PC-9 (cell line): ENCODE results near the gene JAK1. TPM values are rescaled to one million over a fixed set of nuclear protein-coding genes. Genes with fewer than 3 reads are reported as not detected.

Source experiments
- BruUV-seq: library from RNA; stranded (reverse); fragments of 400-500 nt; replicated peaks from 2 replicates; lab custom pipeline; 2021; lab: Mats Ljungman, UMichigan
- CTCF ChIA-PET: fragments of 300-600 bp; sonication (Branson Sonifier 250); formaldehyde crosslinking; loops from one replicate; lab custom pipeline; 2022; ENCODE audit warnings: antibody characterized with exemption; lab: Charles Lee
- POLR2A ChIA-PET: fragments of 300-600 bp; sonication (Branson Sonifier 250); formaldehyde crosslinking; loops from one replicate; lab custom pipeline; 2022; ENCODE audit warnings: antibody characterized with exemption; ENCODE audit not compliant: unreplicated experiment; lab: Charles Lee
- DNase-seq, 2 experiments: peaks; one replicate each; pipeline versions ENCODE4 v3.0.0 to v3.0.0-alpha.2; 2015 to 2022; ENCODE audit warnings: mixed read lengths in 1 of 2
- H2AFZ ChIP-seq: fragments of 200-600 bp; sonication (generic); 2 replicates; pipeline ENCODE4 v1.8.1; 2017; ENCODE audit warnings: antibody characterized with exemption
- H3F3A ChIP-seq: fragments of 200-600 bp; sonication (generic); 2 replicates; pipeline ENCODE4 v1.8.1; 2017; ENCODE audit warnings: antibody characterized with exemption, mild to moderate bottlenecking, low read depth; ENCODE audit not compliant: insufficient read depth
- H3K27ac ChIP-seq: fragments of 200-600 bp; sonication (generic); 2 replicates; pipeline ENCODE4 v1.6.1; 2016; ENCODE audit warnings: mixed run types
- H3K27me3 ChIP-seq: fragments of 200-600 bp; sonication (generic); 2 replicates; pipeline ENCODE4 v1.6.1; 2016; ENCODE audit warnings: low read depth, mixed run types; ENCODE audit not compliant: insufficient read depth
- H3K36me3 ChIP-seq: fragments of 200-600 bp; sonication (generic); 2 replicates; pipeline ENCODE4 v1.6.1; 2016; ENCODE audit warnings: low read depth, mixed run types
- H3K4me1 ChIP-seq: fragments of 200-600 bp; sonication (generic); replicated peaks from 2 replicates; pipeline ENCODE4 v1.6.1; 2016; ENCODE audit warnings: mixed run types; ENCODE audit not compliant: insufficient read depth
- H3K4me2 ChIP-seq: fragments of 200-600 bp; sonication (generic); 2 replicates; pipeline ENCODE4 v1.6.1; 2017; ENCODE audit warnings: mixed run types
- H3K4me3 ChIP-seq: fragments of 200-600 bp; sonication (generic); 2 replicates; pipeline ENCODE4 v1.6.1; 2016; ENCODE audit warnings: mixed run types
- H3K79me2 ChIP-seq: fragments of 200-600 bp; sonication (generic); 2 replicates; pipeline ENCODE4 v1.6.1; 2017; ENCODE audit warnings: low read depth, mixed run types
- H3K9me2 ChIP-seq: fragments of 200-600 bp; sonication (generic); 2 replicates; pipeline ENCODE4 v1.8.1; 2017; ENCODE audit warnings: mild to moderate bottlenecking; ENCODE audit not compliant: insufficient read depth
- H3K9me3 ChIP-seq: fragments of 200-600 bp; sonication (generic); 2 replicates; pipeline ENCODE4 v1.8.1; 2016; ENCODE audit warnings: low read depth; ENCODE audit not compliant: insufficient read depth
- H4K20me1 ChIP-seq: fragments of 200-600 bp; sonication (generic); 2 replicates; pipeline ENCODE4 v1.8.1; 2017; ENCODE audit not compliant: insufficient read depth
- EZH2 ChIP-seq: fragments of 200-600 bp; sonication (generic); IDR thresholded peaks from 2 replicates; pipeline ENCODE4 v1.8.0; 2017; ENCODE audit warnings: antibody characterized with exemption, low read depth
- intact Hi-C: fragments of 100-400 bp; cut with micrococcal nuclease; formaldehyde crosslinking; loops from one replicate; pipeline ENCODE4 v1.10.0; 2022; ENCODE audit not compliant: unreplicated experiment
- total RNA-seq: library from RNA; stranded (reverse); gene quantifications from 2 replicates; pipeline ENCODE4 v1.2.3, GENCODE V29; 2021
- TF ChIP-seq, protein P1 (sequence below): fragments of 200-600 bp; sonication (generic); conservative IDR thresholded peaks from 2 replicates; pipeline ENCODE4 v1.6.1; 2017; ENCODE audit warnings: mixed run types, antibody characterized with exemption, mild to moderate bottlenecking, moderate library complexity

JAK1 gene
- total RNA-seq, 1 experiment from 2014 or later: 88.5 TPM

DNA sequence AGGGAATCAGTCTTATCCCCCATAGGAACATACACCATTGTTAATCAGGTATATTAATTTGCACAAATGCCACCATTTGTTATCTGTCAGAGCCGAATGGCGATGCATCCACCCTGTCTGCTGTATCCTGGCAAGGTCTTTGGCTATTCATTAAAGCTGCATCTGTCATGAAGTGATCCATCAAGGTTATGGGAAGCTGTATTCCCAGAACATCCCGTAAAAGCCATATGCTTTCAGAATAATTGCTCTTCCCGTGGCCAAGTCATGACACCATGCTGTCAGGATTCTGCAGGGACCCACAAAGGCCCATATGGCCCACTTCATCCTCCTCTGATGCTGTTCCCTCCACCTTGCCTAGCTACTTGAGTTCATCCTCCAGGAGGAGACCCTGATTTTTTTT lies 117.5 kb downstream of the JAK1 start:
- Histone ChIP-seq H4K20me1 (no peaks in the 10 kb centered on the region), H3K9me2 (no peaks in the 10 kb centered on the region), H3K4me2 (no peak overlapping the region), H3K4me1 (no peaks in the 10 kb centered on the region), H3K79me2 (no peaks in the 10 kb centered on the region), H3K36me3 (no peaks in the 10 kb centered on the region; the same call in 1 of the 2 replicates), H2AFZ (no peak overlapping the region), H3F3A (no peaks in the 10 kb centered on the region), H3K27ac (no peak overlapping the region), H3K4me3 (no peak overlapping the region), H3K9me3 (no peaks in the 10 kb centered on the region), H3K27me3 (no peaks in the 10 kb centered on the region)
- no TSS peak for BruUV-seq
- POLR2A ChIA-PET: no interaction called here
- intact Hi-C loops: no loop called here
- CTCF ChIA-PET: no interaction called here
- no peak for TF ChIP-seq EZH2
- TF ChIP-seq, protein P1, sequence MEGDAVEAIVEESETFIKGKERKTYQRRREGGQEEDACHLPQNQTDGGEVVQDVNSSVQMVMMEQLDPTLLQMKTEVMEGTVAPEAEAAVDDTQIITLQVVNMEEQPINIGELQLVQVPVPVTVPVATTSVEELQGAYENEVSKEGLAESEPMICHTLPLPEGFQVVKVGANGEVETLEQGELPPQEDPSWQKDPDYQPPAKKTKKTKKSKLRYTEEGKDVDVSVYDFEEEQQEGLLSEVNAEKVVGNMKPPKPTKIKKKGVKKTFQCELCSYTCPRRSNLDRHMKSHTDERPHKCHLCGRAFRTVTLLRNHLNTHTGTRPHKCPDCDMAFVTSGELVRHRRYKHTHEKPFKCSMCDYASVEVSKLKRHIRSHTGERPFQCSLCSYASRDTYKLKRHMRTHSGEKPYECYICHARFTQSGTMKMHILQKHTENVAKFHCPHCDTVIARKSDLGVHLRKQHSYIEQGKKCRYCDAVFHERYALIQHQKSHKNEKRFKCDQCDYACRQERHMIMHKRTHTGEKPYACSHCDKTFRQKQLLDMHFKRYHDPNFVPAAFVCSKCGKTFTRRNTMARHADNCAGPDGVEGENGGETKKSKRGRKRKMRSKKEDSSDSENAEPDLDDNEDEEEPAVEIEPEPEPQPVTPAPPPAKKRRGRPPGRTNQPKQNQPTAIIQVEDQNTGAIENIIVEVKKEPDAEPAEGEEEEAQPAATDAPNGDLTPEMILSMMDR: no peak
- DNase-seq: no peak

DNA sequence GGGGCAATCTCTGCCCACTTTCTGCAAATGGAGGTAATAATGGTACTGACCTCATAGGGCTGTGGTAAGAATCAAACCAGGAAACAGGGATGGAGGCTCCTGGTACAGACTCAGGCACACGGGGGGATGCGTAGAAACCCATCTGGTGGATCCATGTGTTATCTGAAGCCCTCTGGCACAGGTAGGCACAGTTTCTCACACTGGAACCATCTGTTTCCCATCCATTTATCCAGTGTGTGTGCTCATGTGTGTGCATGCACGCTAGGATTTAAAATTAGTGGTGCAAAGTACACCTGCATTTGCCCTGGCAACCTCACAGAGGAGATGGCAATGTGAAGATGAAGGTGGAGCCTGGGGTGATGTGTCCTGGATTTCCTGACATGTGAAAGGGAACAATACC lies 118.2 kb downstream of the JAK1 start:
- DNase-seq: no peak
- intact Hi-C loops: no loop called here
- ChIA-PET POLR2A (no interaction called here), CTCF (no interaction called here)
- H3K4me1 ChIP-seq: no peaks in the 10 kb centered on the region
- H3K9me2 ChIP-seq: no peaks in the 10 kb centered on the region
- no peak overlapping the region for H3K4me3 ChIP-seq
- no peak overlapping the region for H3K27ac ChIP-seq
- no peaks in the 10 kb centered on the region for H3K79me2 ChIP-seq
- no peaks in the 10 kb centered on the region for H4K20me1 ChIP-seq
- TF ChIP-seq, protein P1: no peak
- TF ChIP-seq EZH2: no peak
- no peaks in the 10 kb centered on the region for H3F3A ChIP-seq
- no peak overlapping the region for H3K4me2 ChIP-seq
- H3K27me3 ChIP-seq: no peaks in the 10 kb centered on the region
- no TSS peak for BruUV-seq
- H2AFZ ChIP-seq: no peak overlapping the region
- no peaks in the 10 kb centered on the region for H3K9me3 ChIP-seq
- no peaks in the 10 kb centered on the region; the same call in 1 of the 2 replicates for H3K36me3 ChIP-seq

DNA sequence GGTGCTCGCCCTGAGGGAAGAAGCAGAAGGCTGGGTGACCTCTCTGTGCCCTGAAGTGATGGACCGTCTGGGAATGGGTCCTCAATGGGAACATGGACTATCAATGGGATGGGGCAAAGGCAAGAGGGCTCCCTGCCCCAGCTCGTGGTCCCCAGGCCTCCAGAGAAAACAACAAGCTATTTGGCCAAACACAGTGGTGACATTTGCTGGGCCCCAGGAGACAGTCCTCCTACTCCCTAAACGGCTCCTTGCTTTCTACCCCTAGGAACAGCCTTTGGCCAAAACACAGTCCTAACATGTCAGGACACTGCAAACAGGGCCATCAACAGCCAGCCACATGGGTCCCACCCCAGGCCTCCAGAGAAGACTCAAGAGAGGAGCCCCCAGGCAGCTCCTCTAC lies 118.7 kb downstream of the JAK1 start:
- Histone ChIP-seq H3K4me1 (no peaks in the 10 kb centered on the region), H3K27me3 (no peaks in the 10 kb centered on the region), H3K9me2 (no peaks in the 10 kb centered on the region), H3K4me3 (no peak overlapping the region), H3F3A (no peaks in the 10 kb centered on the region), H3K79me2 (no peaks in the 10 kb centered on the region), H3K27ac (no peak overlapping the region), H4K20me1 (no peaks in the 10 kb centered on the region), H2AFZ (no peak overlapping the region), H3K4me2 (no peak overlapping the region), H3K9me3 (no peaks in the 10 kb centered on the region), H3K36me3 (no peaks in the 10 kb centered on the region)
- no peak for TF ChIP-seq EZH2
- TF ChIP-seq, protein P1: no peak
- POLR2A ChIA-PET: no interaction called here
- DNase-seq: no peak
- CTCF ChIA-PET: no interaction called here
- intact Hi-C loops: no loop called here
- BruUV-seq: no TSS peak
